ENCODE measurements around the gene ZNF559.
"Not testable (repeated sequence)": the region's sequence is repeated elsewhere in the genome, so short reads cannot be mapped to it uniquely, and the experiment has no call there.

Gene ZNF559

DNA sequence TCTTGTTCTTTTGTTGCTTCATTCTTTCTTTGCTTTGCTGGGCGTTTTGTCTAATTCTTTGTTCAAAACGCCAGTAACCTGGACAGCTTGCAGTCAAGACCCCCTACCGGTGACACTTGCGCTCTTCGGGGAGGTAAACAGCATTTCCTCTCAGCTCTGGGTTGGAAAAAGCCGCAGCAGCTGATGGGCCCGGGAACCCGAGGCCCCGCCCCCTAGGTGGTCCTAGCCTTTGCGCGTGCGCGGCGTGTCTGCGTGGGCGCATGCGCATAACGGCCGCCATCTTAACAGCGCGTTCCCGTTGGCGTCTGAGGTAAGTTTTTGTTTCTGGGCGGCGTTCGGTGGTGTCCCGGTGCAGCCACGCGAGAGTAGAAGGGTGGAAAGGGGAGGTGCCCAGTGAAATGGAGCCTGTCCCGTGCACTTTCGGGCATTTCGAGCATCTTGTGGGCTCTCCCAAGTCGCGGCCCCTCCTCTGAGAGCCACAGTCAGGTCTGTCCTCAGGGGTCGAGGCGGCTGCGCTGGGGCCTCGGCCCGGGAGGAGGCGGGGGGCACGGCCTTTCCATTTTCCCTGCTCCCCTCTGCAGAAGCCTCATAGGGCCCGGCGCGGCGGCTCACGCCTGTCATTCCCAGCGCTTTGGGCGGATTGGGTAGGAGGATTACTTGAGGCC, at the start of gene ZNF559:
Gene ZNF559, plus strand, starts transcription at position 261 of the 665 bp plus-strand sequence. CDS start 14,371 bp downstream, outside the sequence.
- in situ Hi-C loops (cut with HindIII; ENCODE audit: low sequenced_read_pairs): no loop called here

DNA sequence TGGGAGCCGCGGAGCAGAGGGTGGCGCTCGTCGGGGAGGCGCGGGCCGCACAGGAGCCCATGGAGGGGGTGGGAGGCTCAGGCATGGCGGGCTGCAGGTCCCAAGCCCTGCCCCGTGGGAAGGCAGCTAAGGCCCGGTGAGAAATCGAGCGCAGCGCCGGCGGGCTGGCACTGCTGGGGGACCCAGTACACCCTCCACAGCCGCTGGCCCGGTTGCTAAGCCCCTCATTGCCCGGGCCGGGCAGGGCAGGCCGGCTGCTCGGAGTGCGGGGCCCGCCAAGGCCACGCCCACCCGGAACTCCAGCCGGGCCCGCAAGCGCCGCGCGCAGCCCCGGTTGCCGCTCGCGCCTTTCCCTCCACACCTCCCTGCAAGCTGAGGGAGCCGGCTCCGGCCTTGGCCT, 40.5 kb upstream of the ZNF559 start:
- in situ Hi-C loops (cut with HindIII; ENCODE audit: low sequenced_read_pairs): not testable (repeated sequence)

DNA sequence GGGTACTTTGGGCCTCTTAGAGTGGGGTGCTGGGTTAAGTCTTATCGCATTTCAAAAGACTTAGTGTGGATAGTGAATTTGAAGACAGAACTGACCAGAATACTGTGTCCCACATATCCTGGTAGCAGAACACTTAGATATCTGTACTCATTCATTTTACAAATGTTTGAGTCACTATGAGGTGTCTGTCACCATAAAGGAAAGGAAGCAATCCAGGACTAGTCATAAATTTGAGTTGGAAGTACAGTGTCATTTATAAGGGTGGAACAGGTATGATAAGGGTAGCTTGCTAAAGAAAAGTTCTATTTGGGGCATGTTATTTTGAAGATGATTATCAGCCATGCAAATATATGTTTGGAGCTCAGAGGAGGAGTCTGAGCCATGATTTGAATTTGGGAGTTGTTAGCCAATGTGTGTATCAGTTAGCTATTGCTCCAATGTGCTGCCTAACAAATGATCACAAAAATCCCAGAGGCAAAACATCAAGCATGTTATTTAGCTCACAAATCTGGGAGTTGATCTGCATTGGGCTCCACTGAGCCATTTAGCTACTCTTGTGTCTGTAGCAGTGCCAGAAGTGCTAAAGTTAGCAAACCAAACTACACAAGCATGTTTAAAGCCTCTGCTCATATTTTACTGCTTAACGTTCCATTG, 34.6 kb upstream of the ZNF559 start:
- in situ Hi-C loops (cut with HindIII; ENCODE audit: low sequenced_read_pairs): no loop called here

DNA sequence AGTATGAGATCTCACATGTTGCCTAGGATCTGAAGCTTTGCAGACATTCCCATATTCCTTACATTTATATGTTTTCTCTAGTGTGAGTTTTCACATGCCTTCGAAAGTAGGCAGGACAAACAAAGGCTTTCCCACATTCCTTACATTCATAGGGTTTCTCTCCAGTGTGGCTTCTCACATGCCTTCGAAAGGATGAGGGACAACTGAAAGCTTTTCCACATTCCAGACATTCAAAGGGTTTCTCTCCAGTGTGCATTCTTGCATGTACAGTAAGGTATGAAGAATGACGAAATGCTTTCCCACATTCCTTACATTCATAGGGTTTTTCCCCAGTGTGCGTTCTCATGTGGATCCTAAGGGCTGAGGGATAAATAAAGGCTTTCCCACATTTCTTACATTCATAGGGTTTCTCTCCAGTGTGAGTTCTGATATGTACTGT, 28.5 kb upstream of the ZNF559 start:
- in situ Hi-C loops (cut with HindIII; ENCODE audit: low sequenced_read_pairs): no loop called here

DNA sequence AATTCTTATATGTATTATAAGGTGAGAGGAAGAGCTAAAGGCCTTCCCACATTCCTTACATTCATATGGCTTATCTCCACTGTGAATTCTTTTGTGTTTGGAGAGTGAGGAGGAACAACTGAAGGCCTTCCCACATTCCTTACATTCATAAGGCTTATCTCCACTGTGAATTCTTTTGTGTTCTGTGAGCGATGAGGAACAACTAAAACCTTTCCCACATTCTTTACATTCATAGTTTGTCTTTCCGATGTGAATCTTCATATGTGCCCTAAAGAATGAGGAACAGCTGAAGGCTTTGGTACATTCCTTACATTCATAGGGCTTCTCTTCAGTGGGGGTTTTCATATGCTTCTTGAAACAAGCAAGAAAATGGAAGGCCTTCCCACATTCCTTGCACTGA, 27.6 kb upstream of the ZNF559 start:
- in situ Hi-C loops (cut with HindIII; ENCODE audit: low sequenced_read_pairs): no loop called here

DNA sequence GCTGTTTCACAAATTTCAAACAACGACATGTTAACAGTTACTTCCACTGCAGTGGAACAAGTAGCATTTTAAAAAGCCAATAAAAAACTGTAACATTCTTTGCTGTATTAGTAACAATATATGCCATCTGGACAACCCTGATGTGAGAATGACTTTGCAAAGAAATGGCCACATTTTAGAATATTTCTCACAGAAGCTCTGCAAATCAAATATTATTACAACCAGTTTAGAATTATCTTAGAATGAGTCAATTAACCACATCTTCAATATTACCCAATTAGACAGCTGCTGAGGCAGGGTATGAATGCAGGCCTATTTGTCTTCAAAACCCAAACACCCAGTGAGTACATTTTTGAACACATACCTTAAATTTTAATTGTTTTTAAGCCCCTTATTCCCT, 17.5 kb upstream of the ZNF559 start:
- in situ Hi-C loops (cut with HindIII; ENCODE audit: low sequenced_read_pairs): no loop called here

DNA sequence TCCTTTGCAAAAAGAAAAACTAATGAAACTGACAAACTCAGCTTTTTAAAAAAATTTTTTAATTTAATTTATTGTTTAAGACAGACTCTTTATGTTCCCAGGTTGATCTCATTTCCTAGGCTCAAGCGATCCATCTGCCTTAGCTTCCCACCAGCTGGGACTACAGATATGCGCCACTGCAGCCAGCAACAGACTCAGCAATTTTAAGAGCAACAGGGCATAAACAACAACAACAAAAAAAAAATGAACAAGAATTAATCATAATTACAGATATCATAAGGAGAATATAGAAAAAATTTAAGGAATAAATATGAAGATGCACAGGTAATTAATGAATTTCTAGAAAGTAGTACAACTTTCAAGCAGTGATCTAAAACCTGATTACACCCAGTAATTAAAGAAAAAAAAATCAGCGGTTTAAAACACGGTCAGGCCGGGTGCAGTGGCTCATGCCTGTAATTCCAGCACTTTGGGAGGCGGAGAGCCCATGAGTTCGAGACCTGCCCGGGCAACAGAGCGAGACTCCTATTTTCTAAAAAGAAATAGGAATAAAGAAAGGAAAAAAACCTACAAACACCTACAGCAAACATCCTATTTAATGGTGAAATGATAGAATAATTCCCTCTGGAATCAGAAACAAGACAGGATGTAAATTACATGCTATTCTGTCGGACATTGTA, 15.7 kb upstream of the ZNF559 start:
- in situ Hi-C loops (cut with HindIII; ENCODE audit: low sequenced_read_pairs): no loop called here

DNA sequence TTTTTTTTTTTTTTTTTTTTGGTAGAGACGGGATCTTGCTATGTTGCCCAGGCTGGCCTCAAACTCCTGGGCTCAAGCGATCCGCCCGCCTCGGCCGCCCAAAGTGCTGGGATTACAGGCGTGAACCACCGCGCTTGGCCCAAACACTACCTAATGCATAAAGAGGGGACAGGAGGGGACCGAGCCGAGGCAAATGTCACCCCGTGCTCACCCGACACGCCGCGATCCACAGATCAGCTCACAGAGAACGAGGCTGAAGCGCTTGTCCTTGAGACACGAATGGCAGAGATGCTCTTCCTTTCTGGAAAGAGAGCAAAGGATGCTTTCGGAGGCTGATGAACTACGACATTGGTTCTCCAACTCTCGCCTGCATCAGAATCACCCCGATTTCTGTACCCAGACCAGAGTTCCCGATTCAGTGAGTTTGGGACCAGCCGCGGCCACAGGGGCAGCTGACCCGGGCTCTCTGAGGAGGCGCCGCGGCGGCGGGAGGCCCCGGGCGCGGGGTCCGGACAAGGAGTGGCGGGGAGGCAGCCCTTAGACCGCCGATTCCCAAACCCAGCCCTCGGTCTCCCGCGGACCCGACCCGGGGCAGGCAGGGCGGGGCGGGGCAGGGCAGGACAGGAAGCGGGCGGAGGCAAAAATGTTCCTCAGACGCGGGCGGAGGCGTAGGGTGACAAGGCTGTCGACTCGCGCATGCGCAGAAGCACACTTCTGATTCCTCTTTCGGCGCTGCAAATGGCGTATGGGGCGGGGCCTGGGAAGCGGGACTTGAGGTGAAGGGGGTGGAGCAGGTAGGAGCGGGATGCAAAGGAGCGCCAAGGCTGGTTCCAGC, 14.6 kb upstream of the ZNF559 start, which contains the start of gene ZNF699:
Gene ZNF699, minus strand, starts transcription at position 700 of the 835 bp plus-strand sequence. CDS start 4,719 bp downstream, outside the sequence.
- in situ Hi-C loops (cut with HindIII; ENCODE audit: low sequenced_read_pairs): no loop called here

DNA sequence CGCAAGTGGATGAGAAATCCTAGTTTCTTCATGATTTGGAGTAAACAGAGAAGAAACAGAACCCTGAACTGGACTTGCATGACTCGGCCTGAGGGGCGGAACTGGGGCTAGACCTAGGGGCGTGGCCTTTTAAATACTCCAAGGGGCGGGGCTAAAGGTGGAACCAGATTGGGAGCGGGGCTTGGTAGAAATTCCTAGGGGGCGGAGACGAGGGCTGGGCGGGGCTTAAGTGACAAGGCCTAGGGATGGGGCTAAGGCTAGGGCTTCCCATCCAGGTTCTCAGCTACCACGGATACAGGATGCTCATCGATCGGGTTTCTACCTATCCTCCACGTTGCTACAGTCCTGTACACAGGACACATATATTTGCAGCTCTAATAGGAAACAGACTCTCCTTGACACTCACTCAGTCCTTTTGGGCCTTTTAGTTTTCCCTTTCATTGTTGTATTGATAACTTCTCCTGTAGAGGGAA, 14.0 kb upstream of the ZNF559 start:
- in situ Hi-C loops (cut with HindIII; ENCODE audit: low sequenced_read_pairs): no loop called here

DNA sequence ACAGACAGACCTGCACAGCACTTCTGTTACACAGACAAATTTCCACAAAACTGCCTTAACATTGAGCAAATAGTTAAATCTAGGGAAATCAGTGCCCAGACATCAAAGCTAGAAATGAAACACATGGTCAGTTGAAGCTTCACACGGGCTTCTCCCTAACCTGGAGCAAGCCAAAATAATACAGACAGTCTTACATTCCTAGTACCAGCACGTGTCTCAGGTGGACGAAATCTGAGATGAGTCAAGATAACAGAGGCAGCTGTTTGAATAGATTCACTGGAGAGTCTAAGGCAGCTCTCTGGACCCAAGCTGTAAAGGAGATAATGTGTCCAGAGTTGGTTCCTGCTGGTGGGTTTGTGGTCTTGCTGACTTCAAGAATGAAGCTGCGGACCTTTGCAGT, 10.2 kb upstream of the ZNF559 start:
- in situ Hi-C loops (cut with HindIII; ENCODE audit: low sequenced_read_pairs): no loop called here

DNA sequence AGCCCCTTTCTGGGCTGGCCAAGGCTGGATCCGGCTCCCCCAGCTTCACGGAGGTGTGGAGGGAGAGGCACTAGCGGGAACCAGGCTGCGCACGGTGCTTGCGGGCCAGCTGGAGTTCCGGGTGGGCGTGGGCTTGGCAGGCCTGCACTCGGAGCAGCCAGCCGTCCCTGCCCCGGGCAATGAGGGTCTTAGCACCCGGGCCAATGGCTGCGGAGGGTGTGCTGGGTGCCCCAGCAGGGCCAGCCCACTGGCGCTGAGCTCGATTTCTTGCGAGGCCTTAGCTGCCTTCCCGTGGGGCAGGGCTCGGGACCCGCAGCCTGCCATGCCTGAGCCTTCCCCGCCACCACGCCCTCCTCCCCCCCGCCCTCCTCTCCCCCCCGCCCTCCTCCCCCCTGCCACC, 2.6 kb upstream of the ZNF559 start:
- in situ Hi-C loops (cut with HindIII; ENCODE audit: low sequenced_read_pairs): no loop called here

DNA sequence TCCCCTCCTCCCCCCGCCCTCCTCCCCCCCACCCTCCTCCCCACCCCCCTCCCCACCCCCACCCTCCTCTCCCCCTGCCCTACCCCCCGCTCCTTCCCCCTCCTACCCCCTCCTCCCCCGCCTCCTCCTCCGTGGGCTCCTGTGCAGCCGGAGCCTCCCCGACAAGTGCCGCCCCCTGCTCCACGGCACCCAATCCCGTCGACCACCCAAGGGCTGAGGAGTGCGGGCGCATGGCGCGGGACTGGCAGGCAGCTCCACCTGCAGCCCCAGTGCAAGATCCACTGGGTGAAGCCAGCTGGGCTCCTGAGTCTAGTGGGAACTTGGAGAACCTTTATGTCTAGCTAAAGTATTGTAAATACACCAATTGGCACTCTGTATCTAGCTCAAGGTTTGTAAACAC, 2.2 kb upstream of the ZNF559 start:
- in situ Hi-C loops (cut with HindIII; ENCODE audit: low sequenced_read_pairs): not testable (repeated sequence)

DNA sequence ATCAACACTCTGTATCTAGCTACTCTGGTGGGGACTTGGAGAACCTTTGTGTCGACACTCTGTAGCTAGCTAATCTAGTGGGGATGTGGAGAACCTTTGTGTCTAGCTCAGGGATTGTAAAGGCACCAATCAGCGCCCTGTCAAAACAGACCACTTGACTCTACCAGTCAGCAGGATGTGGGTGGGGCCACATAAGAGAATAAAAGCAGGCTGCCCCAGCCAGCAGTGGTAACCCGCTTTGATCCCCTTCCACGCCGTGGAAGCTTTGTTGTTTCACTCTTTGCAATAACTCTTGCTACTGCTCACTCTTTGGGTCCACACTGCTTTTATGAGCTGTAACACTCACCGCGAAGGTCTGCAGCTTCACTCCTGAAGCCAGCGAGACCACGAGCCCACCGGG, 1.8 kb upstream of the ZNF559 start:
- in situ Hi-C loops (cut with HindIII; ENCODE audit: low sequenced_read_pairs): not testable (repeated sequence)

DNA sequence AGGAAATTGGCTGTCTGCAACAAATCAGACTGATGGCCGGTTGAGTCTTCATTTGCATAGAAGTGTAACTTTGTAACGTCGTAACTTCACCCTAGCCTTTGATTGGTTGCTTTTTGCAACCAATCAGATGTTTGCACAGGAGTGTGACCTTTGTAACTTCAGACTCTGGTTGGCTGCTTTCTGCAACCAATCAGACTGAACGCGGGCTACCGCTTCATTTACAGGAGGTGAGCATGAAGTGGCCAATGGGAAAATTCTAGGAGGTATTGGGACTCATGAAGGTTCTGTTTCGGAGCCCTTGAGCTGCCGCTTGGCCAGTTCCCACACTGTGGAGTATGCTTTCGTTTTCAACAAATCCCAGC, 441 bp upstream of the ZNF559 start:
- in situ Hi-C loops (cut with HindIII; ENCODE audit: low sequenced_read_pairs): no loop called here

DNA sequence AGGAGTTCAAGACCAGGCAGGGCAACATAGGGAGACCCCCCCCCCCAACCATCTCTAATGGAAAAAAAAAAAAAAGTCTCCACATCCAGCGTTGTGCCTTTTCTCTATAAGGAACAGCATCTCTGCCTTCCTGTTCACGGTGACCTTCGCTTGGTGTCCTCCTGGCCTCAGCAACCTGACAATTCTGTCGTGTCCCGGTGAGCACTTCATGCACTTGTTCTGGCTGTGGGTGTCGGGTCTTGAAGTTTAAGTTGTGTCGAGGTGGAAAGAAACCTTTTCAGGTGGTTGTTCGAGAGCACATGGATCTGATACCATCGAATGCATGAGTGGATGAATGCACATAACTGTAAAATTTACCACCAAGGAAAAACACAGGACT, 594 bp downstream of the ZNF559 start:
- in situ Hi-C loops (cut with HindIII; ENCODE audit: low sequenced_read_pairs): no loop called here

DNA sequence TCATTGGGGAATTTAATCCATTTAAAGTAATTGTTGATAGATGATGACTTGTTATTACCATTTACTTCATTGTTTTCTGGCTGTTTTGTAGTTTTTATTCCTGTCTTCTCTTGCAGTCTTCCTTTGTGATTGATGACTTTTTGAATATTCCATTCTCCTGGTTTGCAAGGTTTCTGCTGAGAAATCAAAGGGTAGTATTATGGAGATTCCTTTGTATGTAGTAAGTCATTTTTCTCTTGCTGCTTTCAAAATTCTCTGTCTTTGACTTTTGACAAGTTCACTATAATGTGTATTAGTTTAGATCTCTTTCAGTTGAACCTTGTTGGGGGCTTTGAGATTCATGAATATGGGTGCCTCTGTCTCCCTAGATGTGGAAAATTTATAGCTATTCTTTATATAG, 6.0 kb downstream of the ZNF559 start:
- in situ Hi-C loops (cut with HindIII; ENCODE audit: low sequenced_read_pairs): no loop called here

DNA sequence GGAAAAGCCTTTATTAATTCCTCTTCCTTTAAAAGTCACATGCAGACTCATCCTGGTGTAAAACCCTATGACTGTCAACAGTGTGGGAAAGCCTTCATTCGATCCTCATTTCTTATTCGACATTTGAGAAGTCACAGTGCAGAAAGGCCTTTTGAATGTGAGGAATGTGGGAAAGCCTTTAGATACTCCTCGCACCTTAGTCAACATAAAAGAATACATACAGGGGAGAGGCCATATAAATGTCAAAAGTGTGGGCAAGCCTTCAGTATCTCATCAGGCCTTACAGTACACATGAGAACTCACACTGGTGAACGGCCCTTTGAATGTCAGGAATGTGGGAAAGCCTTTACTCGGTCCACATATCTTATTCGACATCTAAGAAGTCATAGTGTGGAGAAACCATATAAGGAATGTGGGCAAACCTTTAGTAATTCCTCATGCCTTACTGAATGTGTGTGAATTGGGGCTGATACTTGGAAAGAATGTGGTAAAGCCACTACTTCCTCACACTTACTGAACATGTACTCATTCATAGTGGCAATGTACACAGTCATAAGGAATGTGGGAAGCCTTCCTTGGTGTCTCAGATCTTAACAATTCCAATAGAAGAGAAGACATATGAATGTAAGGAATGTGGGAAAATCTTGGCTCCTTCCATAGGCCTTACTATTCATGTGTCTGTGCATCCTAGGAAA, 18.8 kb downstream of the ZNF559 start:
- in situ Hi-C loops (cut with HindIII; ENCODE audit: low sequenced_read_pairs): no loop called here

DNA sequence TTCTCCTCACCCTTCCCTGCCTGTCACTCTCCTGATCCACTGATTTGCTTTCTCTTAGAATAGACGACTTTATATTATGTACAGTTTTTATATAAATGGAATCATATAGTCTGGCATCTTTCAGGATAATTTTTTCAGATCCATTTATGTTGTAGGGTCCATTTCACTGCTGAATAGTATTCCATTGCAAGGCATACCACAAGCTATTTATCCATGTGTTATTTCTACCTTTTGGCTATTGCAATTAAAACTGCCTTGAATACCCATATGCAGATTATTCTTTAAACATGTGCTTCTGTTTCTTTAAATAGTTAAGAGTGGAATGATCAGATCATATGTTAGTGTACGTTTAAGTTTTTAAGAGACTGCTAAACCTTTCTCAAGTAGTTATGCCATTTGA, 21.0 kb downstream of the ZNF559 start:
- in situ Hi-C loops (cut with HindIII; ENCODE audit: low sequenced_read_pairs): no loop called here

DNA sequence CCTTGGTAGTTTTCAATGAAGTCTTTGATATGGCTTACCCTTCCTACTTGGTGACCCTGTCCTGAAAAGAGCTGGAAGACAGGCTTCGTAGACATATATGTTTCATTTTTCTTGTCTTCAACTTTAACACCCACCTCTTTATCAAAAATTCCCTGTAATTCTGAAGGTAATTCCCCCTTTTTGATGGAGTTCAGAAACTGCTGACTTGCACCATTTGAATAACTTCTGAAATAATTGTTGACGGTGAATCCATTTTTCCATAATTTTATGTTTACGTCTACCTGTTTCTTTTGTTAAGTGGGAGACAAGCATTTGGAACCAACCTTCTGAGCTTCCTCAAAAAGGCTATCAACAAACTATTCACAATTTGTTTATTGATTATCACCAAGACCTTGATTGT, 24.3 kb downstream of the ZNF559 start:
- in situ Hi-C loops (cut with HindIII; ENCODE audit: low sequenced_read_pairs): no loop called here

DNA sequence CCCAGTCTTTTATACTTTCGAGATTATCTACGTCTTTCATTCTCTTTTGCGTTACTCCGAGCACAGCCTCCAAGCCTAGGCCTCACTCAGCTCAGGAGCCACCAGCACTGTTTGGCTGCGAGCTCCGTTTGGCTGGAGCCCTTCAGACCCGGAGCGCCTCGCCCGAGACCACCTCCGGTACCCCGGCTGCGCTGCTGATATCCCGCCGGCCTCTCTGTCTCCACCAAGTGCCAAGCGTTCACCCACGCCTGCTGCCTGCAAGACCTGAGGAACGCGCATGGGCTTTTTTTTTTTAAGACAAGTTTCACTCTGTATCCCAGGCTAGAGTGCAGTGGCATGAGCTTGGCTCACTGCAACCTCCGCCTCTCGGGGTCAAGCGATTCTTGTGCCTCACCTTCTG, 24.7 kb downstream of the ZNF559 start:
- in situ Hi-C loops (cut with HindIII; ENCODE audit: low sequenced_read_pairs): no loop called here

DNA sequence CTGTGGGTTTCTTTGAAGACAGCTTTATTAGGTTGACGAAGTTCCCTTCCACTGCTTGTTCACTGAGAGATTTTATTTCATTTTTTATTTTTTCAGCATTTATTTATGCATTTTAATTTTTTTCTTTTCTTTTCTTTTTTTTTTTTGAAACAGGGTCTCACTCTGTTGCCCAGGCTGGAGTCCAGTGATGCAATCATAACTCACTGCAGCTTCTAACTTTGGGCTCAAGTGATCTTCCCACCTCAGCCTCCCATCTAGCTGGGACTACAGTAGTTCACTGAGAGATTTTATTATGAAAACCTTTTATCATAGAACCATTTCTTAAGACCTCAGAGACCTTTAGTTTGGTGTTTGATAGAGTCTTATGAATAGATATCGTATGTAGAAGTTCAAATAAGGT, 28.5 kb downstream of the ZNF559 start:
- in situ Hi-C loops (cut with HindIII; ENCODE audit: low sequenced_read_pairs): no loop called here

Measured in endothelial cell of hepatic sinusoid (primary cell).